ENCODE data around the gene NPIPA5.
"Not testable (repeated sequence)": the region's sequence is repeated elsewhere in the genome, so short reads cannot be mapped to it uniquely, and the experiment has no call there.

NPIPA5 gene

DNA sequence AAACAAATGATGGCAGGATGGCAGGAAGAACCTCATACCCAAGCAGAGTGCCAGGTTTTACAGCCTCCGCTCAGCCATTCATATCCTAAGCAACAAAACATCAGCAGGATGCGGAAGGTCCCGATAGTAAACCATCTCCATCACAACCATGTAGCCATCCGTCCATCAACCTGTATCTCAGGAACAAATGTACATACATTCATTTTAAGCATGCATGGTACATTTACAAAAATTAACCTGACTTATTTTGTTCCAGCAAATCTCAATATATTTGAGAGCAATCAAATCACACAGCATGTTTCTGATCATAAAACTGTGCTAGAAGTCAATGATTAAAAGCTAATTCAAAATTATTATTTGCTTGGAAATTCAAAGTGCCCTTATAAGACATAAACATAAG is at the start of gene NPIPA5:
NPIPA5 (minus strand) TSS at position 101 of the 400 bp plus-strand sequence; CDS start at position 101, 0 bp downstream.
- DNase-seq: not testable (repeated sequence)

DNA sequence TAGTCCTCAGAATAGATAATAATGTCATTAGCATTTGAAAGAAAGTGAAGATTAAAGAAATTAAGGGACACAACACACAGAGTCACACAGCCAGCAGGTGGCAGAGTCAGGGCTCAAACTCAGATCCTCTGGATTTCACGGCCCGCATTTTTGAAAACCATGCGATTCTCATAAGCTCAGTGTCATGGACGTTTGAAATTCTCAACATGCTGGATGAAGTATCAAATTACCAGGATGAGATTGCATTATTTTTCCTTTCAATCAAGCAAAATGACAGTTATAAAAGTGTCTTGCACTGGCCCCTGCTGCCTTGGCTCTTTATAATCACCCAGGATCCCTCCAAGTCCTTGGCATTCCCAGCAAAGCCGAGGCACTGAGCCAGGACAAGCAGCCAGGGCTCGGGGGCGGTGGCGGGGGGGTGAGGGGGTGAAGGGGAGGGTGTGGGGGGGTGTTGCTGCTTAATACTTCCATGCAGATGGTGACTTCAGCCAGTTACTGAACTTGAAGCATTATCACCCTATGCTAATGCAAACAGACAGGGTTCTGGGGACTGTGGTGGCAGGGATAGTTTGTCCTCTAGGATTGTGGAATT is 49.6 kb upstream of the NPIPA5 start:
- peak; percentile 58 for DNase-seq

- DNase-seq: no peak
These were observed 48.7 kb upstream of the NPIPA5 start for GRCh38 chr16:15426796-15427195.

DNA sequence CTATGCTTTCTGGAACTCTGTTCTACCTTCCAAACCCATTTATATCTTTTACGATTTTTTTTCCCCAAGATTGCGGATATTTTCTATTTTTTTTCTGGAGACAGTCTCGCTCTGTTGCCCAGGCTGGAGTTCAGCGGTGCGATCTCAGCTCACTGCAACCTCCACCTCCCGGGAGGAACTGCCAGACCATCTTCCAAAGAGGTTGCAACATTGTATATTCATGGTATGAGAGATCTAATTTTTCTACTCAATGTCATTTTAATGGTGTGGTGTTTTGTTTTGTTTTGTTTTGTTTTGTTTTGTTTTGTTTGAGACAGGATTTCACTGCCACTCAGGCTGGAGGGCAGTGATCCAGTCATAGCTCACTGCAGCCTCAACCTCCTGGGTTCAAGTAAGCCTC is 47.8 kb upstream of the NPIPA5 start:
- DNase-seq: no peak

- DNase-seq: no peak
These were observed 44.1 kb upstream of the NPIPA5 start for GRCh38 chr16:15422222-15422621.

DNA sequence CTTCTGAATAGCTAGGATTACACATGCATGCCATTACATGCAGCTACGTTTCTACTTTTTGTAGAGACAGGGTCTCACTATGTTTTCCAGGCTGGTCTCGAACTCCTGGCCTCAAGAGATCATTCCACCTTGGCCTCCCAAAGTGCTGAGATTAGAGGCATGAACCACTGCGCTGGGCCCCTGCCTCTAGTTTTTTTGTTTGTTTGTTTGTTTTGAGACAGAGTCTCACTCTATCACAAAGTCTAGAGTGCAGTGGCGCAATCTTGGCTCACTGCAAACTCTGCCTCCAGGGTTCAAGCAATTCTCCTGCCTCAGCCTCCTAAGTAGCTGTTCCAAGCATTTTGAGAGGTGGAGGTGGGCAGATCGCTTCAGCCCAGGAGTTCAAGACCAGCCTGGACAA is 43.6 kb upstream of the NPIPA5 start:
- not testable (repeated sequence) for DNase-seq

DNA sequence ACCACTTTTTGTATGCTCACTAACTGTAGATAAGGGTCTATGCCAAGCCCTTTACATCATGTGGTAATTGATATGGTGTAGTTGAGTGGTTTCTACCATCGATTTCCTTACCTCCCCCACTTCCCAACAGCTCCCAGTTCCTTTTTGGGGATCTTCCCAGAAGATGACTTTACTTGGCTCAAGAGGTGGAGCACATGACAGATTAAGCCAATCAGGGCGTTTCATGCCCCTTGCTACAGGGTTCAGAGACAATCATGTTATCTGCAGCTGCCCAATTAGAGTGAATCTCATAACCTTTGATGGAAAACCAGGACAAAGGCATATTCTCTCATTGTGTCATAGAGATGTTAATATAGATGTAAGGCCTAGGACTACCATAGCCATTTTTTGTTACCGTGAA is 40.1 kb upstream of the NPIPA5 start:
- DNase-seq: no peak

DNA sequence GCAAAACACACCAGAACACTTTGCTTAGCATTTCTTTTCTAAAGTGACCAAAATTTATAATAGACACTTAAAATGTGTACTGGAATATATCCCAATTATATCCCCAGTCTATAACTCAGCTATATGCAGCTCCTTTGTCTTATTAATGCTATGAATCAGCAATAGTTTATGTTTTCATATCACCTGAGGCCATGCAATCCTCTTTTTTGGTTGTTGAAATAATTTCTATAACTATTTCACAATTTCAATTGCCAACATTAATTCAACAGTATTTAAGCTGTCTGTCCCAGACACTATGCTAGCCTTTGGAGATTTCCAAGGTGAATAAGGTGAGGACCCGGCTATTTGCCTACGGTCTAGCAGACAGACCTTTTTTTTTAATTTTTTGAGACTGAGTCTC is 39.1 kb upstream of the NPIPA5 start:
- DNase-seq: no peak

GRCh38 chr16:15415511-15415985 is 37.5 kb upstream of the NPIPA5 start:
- no peak for DNase-seq

- not testable (repeated sequence) for DNase-seq
These were observed 31.4 kb upstream of the NPIPA5 start for GRCh38 chr16:15409476-15409875.

- not testable (repeated sequence) for DNase-seq
These were observed 29.7 kb upstream of the NPIPA5 start for GRCh38 chr16:15407756-15408155.

DNA sequence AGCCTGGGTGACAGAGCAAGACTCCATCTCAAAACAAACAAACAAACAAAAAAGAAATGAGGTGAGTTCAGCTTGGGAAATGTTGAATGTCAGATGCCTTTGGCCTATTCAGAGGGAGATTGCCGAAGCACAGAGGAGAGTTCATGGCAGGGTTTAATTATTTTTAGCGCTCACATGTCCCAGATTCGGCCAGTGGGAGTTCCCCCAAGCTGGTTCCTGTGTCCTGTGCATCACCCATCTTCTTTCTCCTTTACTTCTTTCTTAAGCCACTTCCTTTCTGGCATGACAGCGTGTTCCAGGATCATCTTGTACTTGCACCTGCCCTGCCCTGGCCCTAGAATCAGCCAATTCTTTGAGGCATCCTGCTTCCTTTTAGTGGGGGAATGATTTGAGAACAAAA is 26.7 kb upstream of the NPIPA5 start:
- no peak for DNase-seq

DNA sequence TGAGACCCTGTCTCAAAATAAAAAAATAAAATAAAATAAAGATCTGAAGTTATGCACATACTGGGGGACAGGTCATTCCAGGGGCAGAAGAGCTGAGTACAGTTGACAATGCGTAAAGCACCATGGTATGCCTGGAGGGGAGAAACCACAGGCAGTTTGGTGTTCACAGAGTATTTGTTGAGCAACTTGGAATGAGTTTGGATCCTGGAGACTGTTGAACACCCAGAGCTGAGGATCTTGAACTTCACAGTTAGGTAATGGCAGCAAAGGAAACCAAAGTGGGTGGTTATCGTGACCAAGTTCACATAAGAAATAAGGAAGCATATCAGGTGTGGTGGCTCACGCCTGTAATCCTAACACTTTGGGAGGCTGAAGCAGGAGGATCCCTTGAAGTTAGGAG is 26.0 kb upstream of the NPIPA5 start:
- not testable (repeated sequence) for DNase-seq

- no peak for DNase-seq
These were observed 25.4 kb upstream of the NPIPA5 start for GRCh38 chr16:15403392-15403995.

- DNase-seq: no peak
These were observed 23.9 kb upstream of the NPIPA5 start for GRCh38 chr16:15401972-15402371.

DNA sequence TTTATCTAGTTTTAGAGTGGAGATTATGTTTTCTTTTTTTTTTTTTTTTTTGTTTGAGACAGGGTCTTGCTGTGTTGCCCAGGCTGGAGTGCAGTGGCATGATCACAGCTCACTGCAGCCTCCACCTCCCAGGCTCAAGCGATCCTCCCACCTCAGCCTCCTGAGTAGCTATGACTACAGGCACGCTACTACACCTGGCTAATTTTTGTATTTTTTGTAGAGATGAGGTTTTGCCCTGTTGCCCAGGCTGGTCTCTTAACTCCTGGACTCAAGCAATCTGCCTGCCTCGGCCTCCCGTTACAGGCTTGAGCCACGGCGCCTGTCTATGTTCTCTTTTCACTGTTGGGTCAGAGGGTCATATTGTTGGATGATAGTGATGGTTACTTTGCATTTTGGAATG is 22.2 kb upstream of the NPIPA5 start:
- DNase-seq: not testable (repeated sequence)

- DNase-seq: no peak
These were observed 21.2 kb upstream of the NPIPA5 start for GRCh38 chr16:15399317-15399716.

DNA sequence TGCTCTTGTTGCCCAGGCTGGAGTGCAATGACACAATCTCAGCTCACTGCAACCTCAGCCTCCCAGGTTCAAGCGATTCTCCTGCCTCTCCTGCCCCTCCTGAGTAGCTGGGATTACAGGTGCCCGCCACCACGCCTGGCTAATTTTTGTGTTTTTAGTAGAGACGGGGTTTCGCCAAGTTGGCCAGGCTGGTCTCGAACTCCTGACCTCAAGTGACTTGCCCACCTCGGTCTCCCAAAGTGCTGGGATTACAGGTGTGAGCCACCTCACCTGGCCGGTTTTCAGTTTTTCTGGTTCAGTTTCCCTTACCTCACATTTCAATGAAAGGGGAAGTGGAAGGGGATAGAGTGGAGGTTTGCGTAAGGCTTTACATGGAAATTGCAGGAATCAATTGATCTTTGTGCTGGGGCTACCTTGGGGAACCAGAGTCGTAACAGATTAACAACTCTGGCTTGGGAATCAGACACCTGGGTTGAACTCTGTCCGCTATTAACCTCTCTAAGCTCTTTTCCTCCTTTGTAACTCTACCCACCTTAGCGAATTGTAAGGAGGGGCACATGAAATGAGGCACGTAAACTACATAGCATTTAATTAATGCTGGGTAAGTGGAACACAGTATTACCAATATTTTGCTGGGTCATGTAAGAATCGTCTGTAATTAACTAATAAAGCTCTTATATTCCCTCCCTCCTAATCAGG is 20.7 kb upstream of the NPIPA5 start:
- no peak for DNase-seq

GRCh38 chr16:15396948-15397594 is 19.0 kb upstream of the NPIPA5 start:
- DNase-seq: peak; percentile 7

- not testable (repeated sequence) for DNase-seq
These were observed 18.4 kb upstream of the NPIPA5 start for GRCh38 chr16:15396509-15396829.

DNA sequence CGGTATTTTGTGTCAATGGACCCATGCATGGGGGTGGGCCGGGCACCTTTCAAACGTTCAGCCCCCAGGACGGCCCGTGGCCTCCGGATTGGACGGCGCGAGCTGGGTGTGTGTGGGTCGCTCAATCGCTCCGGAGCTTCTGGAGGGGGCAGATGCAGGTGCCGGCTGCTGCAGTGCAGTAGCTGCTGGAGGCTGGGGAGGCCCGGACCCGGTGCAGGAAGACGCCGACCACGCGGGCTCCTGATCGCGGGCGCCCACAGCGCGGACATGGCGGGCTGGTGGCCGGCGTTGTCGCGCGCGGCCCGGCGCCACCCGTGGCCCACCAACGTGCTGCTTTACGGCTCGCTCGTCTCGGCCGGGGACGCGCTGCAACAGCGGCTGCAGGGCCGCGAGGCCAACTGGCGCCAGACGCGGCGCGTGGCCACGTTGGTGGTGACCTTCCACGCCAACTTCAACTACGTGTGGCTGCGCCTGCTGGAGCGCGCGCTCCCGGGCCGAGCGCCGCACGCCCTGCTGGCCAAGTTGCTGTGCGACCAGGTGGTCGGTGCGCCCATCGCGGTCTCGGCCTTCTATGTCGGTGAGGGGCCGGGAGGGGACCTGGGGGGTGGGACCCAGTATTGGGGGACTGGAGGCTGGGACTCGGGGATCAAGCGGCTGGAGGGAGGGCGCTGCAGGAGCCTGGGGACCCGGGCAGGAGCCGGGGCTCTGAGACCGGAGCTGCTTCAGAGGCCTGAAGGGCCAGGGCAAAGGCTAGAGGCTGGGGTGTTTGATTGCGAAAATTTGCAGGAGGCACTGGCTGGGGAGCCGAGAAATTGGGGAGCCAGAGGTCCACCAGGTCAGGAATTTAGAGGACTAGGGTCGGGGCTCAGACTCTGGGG is 17.8 kb upstream of the NPIPA5 start, which contains the start of gene MPV17L:
MPV17L (plus strand) TSS at position 124 of the 878 bp plus-strand sequence; CDS start at position 268, 144 bp downstream.
- peak; percentile 87 for DNase-seq

DNA sequence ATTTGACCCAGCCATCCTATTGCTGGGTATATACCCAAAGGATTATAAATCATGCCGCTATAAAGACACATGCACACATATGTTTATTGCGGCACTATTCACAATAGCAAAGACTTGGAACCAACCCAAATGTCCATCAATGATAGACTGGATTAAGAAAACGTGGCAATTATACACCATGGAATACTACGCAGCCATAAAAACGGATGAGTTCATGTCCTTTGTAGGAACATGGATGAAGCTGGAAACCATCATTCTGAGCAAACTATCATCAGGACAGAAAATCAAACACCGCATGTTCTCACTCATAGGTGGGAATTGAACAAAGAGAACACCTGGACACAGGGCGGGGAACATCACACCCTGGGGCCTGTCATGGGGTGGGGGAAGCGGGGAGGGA is 14.9 kb upstream of the NPIPA5 start:
- DNase-seq: not testable (repeated sequence)

- not testable (repeated sequence) for DNase-seq
These were observed 11.8 kb upstream of the NPIPA5 start for GRCh38 chr16:15389916-15390315.
